Effector memory CD4-positive, alpha-beta T cell (primary cell): ENCODE measurements around the gene PPIF.
"Not testable (repeated sequence)": the region's sequence is repeated elsewhere in the genome, so short reads cannot be mapped to it uniquely, and the experiment has no call there.

Experiments
- DNase-seq, 3 donors: peaks; one replicate each; pipeline ENCODE4 v3.0.0-alpha.2; 2020
- H3K27ac ChIP-seq: 2 replicates; pipeline ENCODE4 v1.7.0; 2013; ENCODE audit warnings: mild to moderate bottlenecking, low read length, moderate library complexity; ENCODE audit not compliant: insufficient read depth, poor library complexity, severe bottlenecking
- H3K27me3 ChIP-seq: replicated peaks from 2 replicates; pipeline ENCODE4 v1.7.0; 2013; ENCODE audit warnings: mild to moderate bottlenecking, low read length; ENCODE audit not compliant: insufficient read depth, control insufficient read depth, poor library complexity, severe bottlenecking
- H3K36me3 ChIP-seq: 2 replicates; pipeline ENCODE4 v1.7.0; 2013; ENCODE audit warnings: mild to moderate bottlenecking, low read length, moderate library complexity; ENCODE audit not compliant: control insufficient read depth, insufficient read depth
- H3K4me1 ChIP-seq: 2 replicates; pipeline ENCODE4 v1.7.0; 2013; ENCODE audit warnings: low read length, mild to moderate bottlenecking; ENCODE audit not compliant: control insufficient read depth, insufficient read depth, poor library complexity, severe bottlenecking
- H3K4me3 ChIP-seq: 2 replicates; pipeline ENCODE4 v1.7.0; 2013; ENCODE audit warnings: low read length, low read depth, mild to moderate bottlenecking; ENCODE audit not compliant: insufficient read depth, poor library complexity, severe bottlenecking
- H3K9me3 ChIP-seq: 2 replicates; pipeline ENCODE4 v1.7.0; 2013; ENCODE audit warnings: mild to moderate bottlenecking, low read length, moderate library complexity; ENCODE audit not compliant: control insufficient read depth

Gene PPIF

GRCh38 chr10:79331226-79331625 is 16.0 kb upstream of the PPIF start:
- H3K4me1 ChIP-seq = peaks cover 9% of the 10 kb centered on the region

GRCh38 chr10:79331709-79332108 is 15.6 kb upstream of the PPIF start:
- Histone ChIP-seq H3K27ac (no peak overlapping the region), H3K9me3 (no peaks in the 10 kb centered on the region), H3K27me3 (no peaks in the 10 kb centered on the region), H3K4me1 (peaks cover 9% of the 10 kb centered on the region), H3K4me3 (no peak overlapping the region), H3K36me3 (no peaks in the 10 kb centered on the region)
- peak; percentile 61 to 67 (median 67) for DNase-seq

More at GRCh38 chr10:79331226-79331625, 16.0 kb upstream of the PPIF start:
- H3K4me3 ChIP-seq = no peak overlapping the region
- no peak overlapping the region for H3K27ac ChIP-seq
- H3K9me3 ChIP-seq = no peaks in the 10 kb centered on the region
- H3K36me3 ChIP-seq = no peaks in the 10 kb centered on the region
- H3K27me3 ChIP-seq = no peaks in the 10 kb centered on the region
- DNase-seq = no peak

GRCh38 chr10:79332610-79333315 is 14.5 kb upstream of the PPIF start:
- H3K4me1 ChIP-seq, H3K9me3 ChIP-seq, H3K36me3 ChIP-seq, H3K27me3 ChIP-seq, H3K4me3 ChIP-seq, H3K27ac ChIP-seq, DNase-seq: not testable (repeated sequence)

GRCh38 chr10:79333513-79333912 is 13.8 kb upstream of the PPIF start:
- no peaks in the 10 kb centered on the region for H3K36me3 ChIP-seq
- H3K4me3 ChIP-seq = no peak overlapping the region
- H3K27me3 ChIP-seq = no peaks in the 10 kb centered on the region
- H3K4me1 ChIP-seq = peaks cover 9% of the 10 kb centered on the region
- no peak for DNase-seq
- no peaks in the 10 kb centered on the region for H3K9me3 ChIP-seq
- H3K27ac ChIP-seq = no peak overlapping the region

- Histone ChIP-seq H3K27ac (no peak overlapping the region), H3K36me3 (no peaks in the 10 kb centered on the region), H3K4me3 (no peak overlapping the region), H3K4me1 (peaks cover 9% of the 10 kb centered on the region), H3K9me3 (no peaks in the 10 kb centered on the region), H3K27me3 (no peaks in the 10 kb centered on the region)
- DNase-seq = no peak
Measured at GRCh38 chr10:79334573-79334972, 12.7 kb upstream of the PPIF start.

GRCh38 chr10:79335094-79335469 is 12.2 kb upstream of the PPIF start:
- no peaks in the 10 kb centered on the region for H3K9me3 ChIP-seq
- no peaks in the 10 kb centered on the region for H3K36me3 ChIP-seq
- DNase-seq = no peak

GRCh38 chr10:79335470-79336235 is 11.6 kb upstream of the PPIF start:
- no peak for DNase-seq
- H3K4me1 ChIP-seq = peaks cover 9% of the 10 kb centered on the region

More at GRCh38 chr10:79335094-79335469, 12.2 kb upstream of the PPIF start:
- H3K27me3 ChIP-seq = no peaks in the 10 kb centered on the region
- no peak overlapping the region for H3K4me3 ChIP-seq
- H3K27ac ChIP-seq = no peak overlapping the region
- H3K4me1 ChIP-seq = peaks cover 9% of the 10 kb centered on the region

GRCh38 chr10:79336276-79336675 is 11.0 kb upstream of the PPIF start:
- H3K36me3 ChIP-seq = no peaks in the 10 kb centered on the region
- H3K9me3 ChIP-seq = no peaks in the 10 kb centered on the region
- peaks cover 4% of the 10 kb centered on the region for H3K4me1 ChIP-seq
- H3K27ac ChIP-seq = no peak overlapping the region
- no peaks in the 10 kb centered on the region for H3K27me3 ChIP-seq
- no peak overlapping the region for H3K4me3 ChIP-seq
- DNase-seq = no peak

More at GRCh38 chr10:79335470-79336235, 11.6 kb upstream of the PPIF start:
- no peaks in the 10 kb centered on the region for H3K9me3 ChIP-seq
- H3K36me3 ChIP-seq = no peaks in the 10 kb centered on the region
- no peak overlapping the region for H3K4me3 ChIP-seq
- H3K27ac ChIP-seq = no peak overlapping the region
- H3K27me3 ChIP-seq = no peaks in the 10 kb centered on the region

GRCh38 chr10:79336739-79337138 is 10.5 kb upstream of the PPIF start:
- no peak for DNase-seq
- no peaks in the 10 kb centered on the region for H3K9me3 ChIP-seq
- H3K27ac ChIP-seq = no peak overlapping the region
- no peaks in the 10 kb centered on the region for H3K36me3 ChIP-seq
- H3K4me1 ChIP-seq = no peaks in the 10 kb centered on the region
- H3K27me3 ChIP-seq = no peaks in the 10 kb centered on the region
- H3K4me3 ChIP-seq = no peak overlapping the region

- not testable (repeated sequence) for H3K9me3 ChIP-seq, H3K27ac ChIP-seq, H3K4me3 ChIP-seq, H3K4me1 ChIP-seq, H3K27me3 ChIP-seq, H3K36me3 ChIP-seq, DNase-seq
Measured at GRCh38 chr10:79337783-79338469, 9.3 kb upstream of the PPIF start.
